Right cardiac atrium (tissue), 5 donors: Measurements from ENCODE around the gene GALNT15. TPM values are rescaled to one million over a fixed set of nuclear protein-coding genes. Genes with fewer than 3 reads are reported as not detected.

Experiments used
- ATAC-seq, 2 donors: fragments of 200-7000 bp; cut with Tn5 transposase; one replicate each; pipeline versions ENCODE4 v1.8.0 to v1.9.1; 2020; ENCODE audit warnings: moderate library complexity in 2 of 2, mild to moderate bottlenecking in 1 of 2
- DNase-seq, 3 donors: peaks; one replicate each; pipeline ENCODE4 v3.0.0-alpha.2; 2020
- H3K27ac ChIP-seq: one replicate; pipeline ENCODE4 v1.5.1; 2013; ENCODE audit warnings: mild to moderate bottlenecking, low read length, control low read depth, moderate library complexity
- H3K27me3 ChIP-seq: one replicate; pipeline ENCODE4 v1.6.1; 2013; ENCODE audit not compliant: control insufficient read depth, insufficient read depth
- H3K4me1 ChIP-seq: one replicate; pipeline ENCODE4 v1.6.1; 2013; ENCODE audit warnings: low read length; ENCODE audit not compliant: control insufficient read depth, insufficient read depth
- H3K4me3 ChIP-seq: one replicate; pipeline ENCODE4 v1.5.1; 2013; ENCODE audit warnings: low read length, control low read depth
- H3K9me3 ChIP-seq: one replicate; pipeline ENCODE4 v1.6.1; 2013; ENCODE audit warnings: low read length; ENCODE audit not compliant: control insufficient read depth
- WGBS: extraction: QIAGEN DNeasy Blood & Tissue Kit; methylation state at CpG from one replicate; pipeline ENCODE4 v1.1.7; 2013; 5-methylcytosine and 5-hydroxymethylcytosine counted together
- intact Hi-C, 4 donors: fragments of 100-400 bp; cut with DNase I; formaldehyde crosslinking; loops; one replicate each; pipeline versions ENCODE4 v1.11.0 to v1.14.0; 2022 to 2023
- polyA plus RNA-seq: library from polyadenylated mRNA; stranded (reverse); fragments of 200-250 nt; gene quantifications from one replicate; pipeline ENCODE4 v1.2.3, GENCODE V29; 2013
- total RNA-seq, 4 donors: library from RNA; stranded (reverse); fragmentation: NEBNext Ultra II Directional; extraction: Animal tissue kit (Norgen Biotek cat#: 25700); gene quantifications; one replicate each; pipeline ENCODE4 v1.2.1, GENCODE V29; 2021
- donor health status: healthy with polysubstance abuse.
- donor health status: DM: no; HTN: yes; CAD: no.
- donor health status: DM: no; HTN: no; CAD: no.
- donor health status: DM: no; HTN: yes; CAD: no; lungs with severe emphysema.
- donor health status: DM: yes; HTN: yes; CAD: no.

The GALNT15 gene
- total and polyA plus RNA-seq, 5 donors = 6.2 to 19.3 (median 10.1) TPM

DNA sequence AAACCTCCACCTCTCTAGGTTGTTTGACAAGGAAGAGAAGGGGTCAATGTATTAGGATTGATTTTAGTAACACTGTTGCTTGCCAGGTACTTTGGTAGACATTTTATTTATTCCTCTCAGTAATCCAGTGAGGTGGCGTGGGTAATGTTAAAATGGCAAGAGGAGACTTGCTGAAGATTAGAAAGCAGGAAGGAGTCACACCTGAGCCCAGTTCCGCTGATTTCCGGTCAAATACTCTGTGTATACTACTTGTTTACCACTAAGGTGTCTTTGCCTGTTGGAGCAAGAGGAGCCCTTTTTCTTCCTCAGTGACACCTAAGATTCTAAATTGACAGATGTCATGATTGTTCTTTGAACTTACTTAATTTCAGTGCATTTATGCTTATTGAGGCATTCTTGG is 92.2 kb downstream of the GALNT15 start:
- ATAC-seq = no peak
- no peak overlapping the region for H3K27ac ChIP-seq
- no peak overlapping the region for H3K4me3 ChIP-seq
- H3K27me3 ChIP-seq = no peaks in the 10 kb centered on the region
- no peaks in the 10 kb centered on the region for H3K9me3 ChIP-seq
- H3K4me1 ChIP-seq = peaks cover 3% of the 10 kb centered on the region
- intact Hi-C loops = loop anchor here in 1 of 4 donors (5.0 kb wide), 1 partner anchor 286 kb away; no protein-coding TSS in a partner anchor
- DNase-seq = no peak
- 81% methylated on average over 3 of the region's 3 CpGs for WGBS

DNA sequence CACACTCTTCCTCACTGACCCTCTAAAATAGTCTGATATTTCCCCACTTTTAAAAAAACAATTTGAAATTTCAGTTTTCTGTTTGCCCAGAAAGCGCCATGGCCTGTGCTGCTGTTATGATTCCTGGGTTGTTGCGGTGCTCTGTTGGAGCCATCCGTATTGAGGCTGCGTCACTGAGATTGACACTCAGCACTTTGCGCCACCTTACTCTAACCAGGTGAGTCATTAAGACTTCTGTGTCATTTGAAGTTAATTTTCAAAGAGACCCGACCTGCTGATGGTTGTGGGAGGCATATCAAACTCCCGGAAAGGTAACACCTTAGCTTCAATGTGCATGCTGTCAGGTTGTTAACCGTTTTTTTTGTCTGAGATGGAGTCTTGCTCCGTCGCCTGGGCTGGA is 96.4 kb downstream of the GALNT15 start:
- Histone ChIP-seq H3K27me3 (no peaks in the 10 kb centered on the region), H3K27ac (no peak overlapping the region), H3K9me3 (no peaks in the 10 kb centered on the region), H3K4me3 (no peak overlapping the region), H3K4me1 (no peaks in the 10 kb centered on the region)
- ATAC-seq = no peak
- intact Hi-C loops = no loop called here
- WGBS = 96% methylated on average over 10 of the region's 10 CpGs
- no peak for DNase-seq

DNA sequence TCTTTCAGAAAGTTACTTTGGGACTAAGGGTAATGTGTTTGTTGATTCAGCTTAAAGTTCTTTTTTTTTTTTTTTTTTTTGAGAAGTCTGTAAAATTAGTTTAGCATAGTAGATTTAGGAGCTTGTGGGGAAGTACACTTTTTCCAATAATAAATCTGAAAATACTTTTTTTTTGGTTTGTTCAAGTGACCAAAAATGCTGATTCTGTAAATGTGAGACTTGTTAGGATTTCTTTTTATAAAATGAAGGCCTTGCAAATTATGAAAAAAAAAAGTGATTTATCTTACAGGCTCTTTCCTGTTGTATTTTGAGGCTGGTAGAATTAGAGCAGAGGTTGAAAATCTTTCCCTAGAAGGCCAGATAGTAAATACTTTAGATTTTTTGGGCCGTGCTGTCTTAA is 98.1 kb downstream of the GALNT15 start:
- peaks cover 2% of the 10 kb centered on the region for H3K4me1 ChIP-seq
- intact Hi-C loops = no loop called here
- no peak for ATAC-seq
- H3K9me3 ChIP-seq = no peaks in the 10 kb centered on the region
- no peak overlapping the region for H3K4me3 ChIP-seq
- 68% methylated on average over 1 of the region's 1 CpG for WGBS
- H3K27ac ChIP-seq = no peak overlapping the region
- no peak for DNase-seq
- H3K27me3 ChIP-seq = no peaks in the 10 kb centered on the region

DNA sequence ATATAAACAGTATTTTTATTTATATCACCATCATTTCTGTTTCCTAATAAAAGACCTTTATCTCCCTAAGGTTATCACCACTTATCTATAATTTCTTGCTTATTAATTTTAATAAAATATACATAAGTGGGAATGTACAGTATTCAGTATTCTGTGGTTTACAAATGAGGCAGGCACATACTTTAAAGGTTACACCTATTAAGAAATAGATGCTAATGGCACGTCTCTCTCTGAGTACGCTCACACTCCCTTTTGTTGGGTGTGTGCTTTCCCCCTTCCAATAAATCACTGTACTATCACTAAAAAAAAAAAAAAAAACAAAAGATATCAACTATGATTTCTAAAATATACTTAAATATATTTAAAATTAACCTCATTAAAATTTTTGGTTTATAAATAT is 99.4 kb downstream of the GALNT15 start:
- no peak overlapping the region for H3K4me3 ChIP-seq
- WGBS = 95% methylated on average over 2 of the region's 2 CpGs
- H3K4me1 ChIP-seq = peaks cover 2% of the 10 kb centered on the region
- ATAC-seq (no peak), DNase-seq (no peak)
- intact Hi-C loops = no loop called here
- H3K27me3 ChIP-seq = no peaks in the 10 kb centered on the region
- H3K9me3 ChIP-seq = no peaks in the 10 kb centered on the region
- no peak overlapping the region for H3K27ac ChIP-seq

DNA sequence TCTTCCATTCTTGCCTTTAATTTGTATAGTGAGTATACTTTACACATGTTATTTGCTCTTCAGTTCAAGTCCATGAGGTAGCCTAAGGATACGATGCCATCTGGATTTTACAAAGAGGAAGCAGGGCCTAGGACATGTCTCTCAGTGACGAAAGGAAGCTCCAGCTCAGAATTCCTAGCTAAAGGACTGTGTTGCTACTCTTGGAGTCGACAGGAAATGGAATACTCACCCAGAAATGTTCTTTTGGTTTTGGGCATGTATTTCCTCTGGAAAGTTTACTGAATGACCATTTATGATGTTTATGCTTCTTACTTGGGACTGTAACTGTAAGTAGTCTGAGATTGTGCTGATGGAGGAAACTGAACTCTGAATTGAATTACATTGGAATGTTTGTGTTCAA is 103.0 kb downstream of the GALNT15 start:
- H3K4me3 ChIP-seq = no peak overlapping the region
- H3K4me1 ChIP-seq = peaks cover 2% of the 10 kb centered on the region
- H3K9me3 ChIP-seq = no peaks in the 10 kb centered on the region
- H3K27me3 ChIP-seq = no peaks in the 10 kb centered on the region
- 67% methylated on average over 3 of the region's 3 CpGs for WGBS
- ATAC-seq (no peak), DNase-seq (no peak)
- intact Hi-C loops = no loop called here
- H3K27ac ChIP-seq = no peak overlapping the region

DNA sequence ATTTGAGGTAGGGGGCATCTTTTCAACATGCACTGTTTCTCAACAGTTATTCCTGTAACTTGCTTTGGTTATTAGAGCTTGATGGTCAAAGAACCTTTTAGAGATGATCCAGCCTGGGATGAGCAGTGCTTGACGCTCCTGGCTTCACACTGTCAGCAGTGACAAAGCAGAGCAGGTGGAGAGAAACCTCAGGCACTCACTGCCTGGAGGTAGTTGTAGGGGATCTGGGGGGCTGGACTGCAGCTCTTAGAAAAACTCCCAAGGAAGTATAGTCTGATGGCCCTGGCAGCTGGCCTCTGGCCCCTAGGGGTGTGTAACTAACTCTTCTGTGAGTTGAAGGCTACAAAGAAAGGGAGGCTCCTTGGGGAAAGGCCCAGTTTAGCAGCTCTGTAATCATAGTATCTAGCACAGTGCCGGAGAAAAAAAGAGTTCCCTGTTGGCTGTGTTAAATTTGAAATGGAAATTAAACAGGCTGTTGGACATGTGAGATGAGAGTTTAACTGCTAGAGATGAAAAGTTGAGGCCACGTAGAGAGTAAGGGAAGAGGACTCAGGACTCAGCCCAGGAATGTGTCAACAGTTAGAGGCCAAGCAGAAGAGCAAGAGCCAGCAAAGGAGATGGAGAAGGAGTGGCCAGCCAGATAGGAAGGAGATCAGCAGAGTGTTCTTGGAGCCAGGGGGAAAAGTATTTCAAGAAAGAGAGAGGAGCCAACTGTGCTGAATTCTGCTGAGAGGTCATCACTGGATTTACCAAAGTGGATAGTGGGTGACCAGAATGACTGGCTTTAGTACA is 104.7 kb downstream of the GALNT15 start:
- ATAC-seq (peak in 1 of 2 donors; percentile 47), DNase-seq (no peak)
- Histone ChIP-seq H3K27me3 (no peaks in the 10 kb centered on the region), H3K9me3 (no peaks in the 10 kb centered on the region), H3K4me3 (no peak overlapping the region), H3K4me1 (peaks cover 2% of the 10 kb centered on the region), H3K27ac (no peak overlapping the region)
- 57% methylated on average over 3 of the region's 3 CpGs for WGBS
- intact Hi-C loops = no loop called here

- Histone ChIP-seq H3K27ac (no peak overlapping the region), H3K4me1 (peaks cover 2% of the 10 kb centered on the region), H3K27me3 (no peaks in the 10 kb centered on the region), H3K9me3 (no peaks in the 10 kb centered on the region), H3K4me3 (no peak overlapping the region)
- intact Hi-C loops = loop anchor here in 1 of 4 donors (5.0 kb wide), 1 partner anchor 252 kb away; no protein-coding TSS in a partner anchor
- 81% methylated on average over 2 of the region's 2 CpGs for WGBS
- DNase-seq (no peak), ATAC-seq (no peak)
These were observed 106.2 kb downstream of the GALNT15 start for GRCh38 chr3:16280671-16281070.

Other genes with a start within 250 kb of the GALNT15 start
- gene DPH3, start 90.3 kb downstream of the GALNT15 start, total RNA-seq = 10 to 100 TPM; 19.0 to 24.2 (median 21.5) TPM
- gene DPH3, start 90.3 kb downstream of the GALNT15 start, polyA plus RNA-seq = 14.7 TPM
- gene OXNAD1, start 90.5 kb downstream of the GALNT15 start, total RNA-seq = 10 to 100 TPM; 13.9 to 14.7 (median 14.3) TPM
- gene OXNAD1, start 90.5 kb downstream of the GALNT15 start, polyA plus RNA-seq = 6.5 TPM